Neural crest cell (in vitro differentiated cells): Measurements from ENCODE around the gene NHSL2. TPM values are rescaled to one million over a fixed set of nuclear protein-coding genes. Genes with fewer than 3 reads are reported as not detected.

Experiments
- DNase-seq: peaks from one replicate; pipeline ENCODE4 v3.0.0; 2021; ENCODE audit warnings: low read depth, mixed read lengths, low spot score
- H3K27ac Mint-ChIP-seq: one replicate; pipeline ENCODE4 v1.8.0; 2021; ENCODE audit warnings: mild to moderate bottlenecking, mixed read lengths; ENCODE audit not compliant: unreplicated experiment
- H3K27me3 Mint-ChIP-seq: 2 replicates; pipeline ENCODE4 v1.8.0; 2021; ENCODE audit warnings: low read depth, mild to moderate bottlenecking, mixed read lengths
- H3K36me3 Mint-ChIP-seq: 2 replicates; pipeline ENCODE4 v1.8.0; 2021; ENCODE audit warnings: low read depth, mild to moderate bottlenecking, mixed read lengths
- H3K4me1 Mint-ChIP-seq: 2 replicates; pipeline ENCODE4 v1.8.0; 2021; ENCODE audit warnings: mixed read lengths
- H3K4me3 Mint-ChIP-seq: one replicate; pipeline ENCODE4 v1.8.0; 2021; ENCODE audit warnings: mild to moderate bottlenecking, mixed read lengths
- H3K9me3 Mint-ChIP-seq: 2 replicates; pipeline ENCODE4 v1.8.0; 2021; ENCODE audit warnings: mixed read lengths
- total RNA-seq: library from RNA; stranded (reverse); gene quantifications from 2 replicates; pipeline ENCODE4 v1.2.1, GENCODE V29; 2021
- TF ChIP-seq, protein P1 (sequence below): fragments of 200-600 bp; sonication (generic); conservative IDR thresholded peaks from 2 replicates; pipeline ENCODE4 v1.5.0; 2021; ENCODE audit warnings: antibody characterized with exemption, mild to moderate bottlenecking

NHSL2 gene
- total RNA-seq, 1 donor from 2014 or later = 9.9 TPM

DNA sequence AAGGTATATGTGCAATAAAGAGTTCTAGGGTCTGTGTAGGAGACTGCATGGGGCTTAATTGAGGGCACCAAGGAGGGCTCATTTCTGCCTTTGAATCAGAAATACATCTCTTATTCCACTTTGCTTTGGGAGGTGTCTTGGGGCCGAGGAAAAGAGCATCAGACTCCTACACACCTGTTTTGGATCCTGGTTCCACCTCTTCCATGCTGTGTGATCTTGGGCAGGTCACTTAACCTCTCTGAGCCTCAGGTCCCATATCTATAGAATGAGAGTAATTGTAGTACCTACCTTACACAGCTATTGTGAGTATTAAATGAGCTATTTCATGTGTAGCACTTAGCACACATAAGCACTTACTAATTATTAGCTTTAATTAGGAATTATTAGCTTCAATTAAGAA is 120.5 kb downstream of the NHSL2 start:
- Mint-ChIP-seq H3K27ac (no peak overlapping the region), H3K27me3 (no peaks in the 10 kb centered on the region), H3K4me3 (no peak overlapping the region), H3K36me3 (peaks cover 3% of the 10 kb centered on the region), H3K9me3 (no peaks in the 10 kb centered on the region), H3K4me1 (peaks cover 10% of the 10 kb centered on the region)
- TF ChIP-seq, protein P1, sequence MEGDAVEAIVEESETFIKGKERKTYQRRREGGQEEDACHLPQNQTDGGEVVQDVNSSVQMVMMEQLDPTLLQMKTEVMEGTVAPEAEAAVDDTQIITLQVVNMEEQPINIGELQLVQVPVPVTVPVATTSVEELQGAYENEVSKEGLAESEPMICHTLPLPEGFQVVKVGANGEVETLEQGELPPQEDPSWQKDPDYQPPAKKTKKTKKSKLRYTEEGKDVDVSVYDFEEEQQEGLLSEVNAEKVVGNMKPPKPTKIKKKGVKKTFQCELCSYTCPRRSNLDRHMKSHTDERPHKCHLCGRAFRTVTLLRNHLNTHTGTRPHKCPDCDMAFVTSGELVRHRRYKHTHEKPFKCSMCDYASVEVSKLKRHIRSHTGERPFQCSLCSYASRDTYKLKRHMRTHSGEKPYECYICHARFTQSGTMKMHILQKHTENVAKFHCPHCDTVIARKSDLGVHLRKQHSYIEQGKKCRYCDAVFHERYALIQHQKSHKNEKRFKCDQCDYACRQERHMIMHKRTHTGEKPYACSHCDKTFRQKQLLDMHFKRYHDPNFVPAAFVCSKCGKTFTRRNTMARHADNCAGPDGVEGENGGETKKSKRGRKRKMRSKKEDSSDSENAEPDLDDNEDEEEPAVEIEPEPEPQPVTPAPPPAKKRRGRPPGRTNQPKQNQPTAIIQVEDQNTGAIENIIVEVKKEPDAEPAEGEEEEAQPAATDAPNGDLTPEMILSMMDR = no peak
- no peak for DNase-seq

- peaks cover 10% of the 10 kb centered on the region for H3K4me1 Mint-ChIP-seq
- H3K36me3 Mint-ChIP-seq = peaks cover 3% of the 10 kb centered on the region
- H3K27me3 Mint-ChIP-seq = no peaks in the 10 kb centered on the region
- H3K27ac Mint-ChIP-seq = no peak overlapping the region
- H3K9me3 Mint-ChIP-seq = peaks cover 3% of the 10 kb centered on the region
- no peak overlapping the region for H3K4me3 Mint-ChIP-seq
- TF ChIP-seq, protein P1 = no peak
- DNase-seq = no peak
These were observed 121.0 kb downstream of the NHSL2 start for GRCh38 chrX:72031634-72032033.

GRCh38 chrX:72037601-72038000 is 127.0 kb downstream of the NHSL2 start:
- H3K4me1 Mint-ChIP-seq = peaks cover 5% of the 10 kb centered on the region
- TF ChIP-seq, protein P1 = no peak
- no peak for DNase-seq
- H3K9me3 Mint-ChIP-seq = peaks cover 7% of the 10 kb centered on the region
- H3K27ac Mint-ChIP-seq = no peak overlapping the region
- no peaks in the 10 kb centered on the region for H3K27me3 Mint-ChIP-seq
- no peak overlapping the region for H3K4me3 Mint-ChIP-seq
- H3K36me3 Mint-ChIP-seq = peaks cover 3% of the 10 kb centered on the region

DNA sequence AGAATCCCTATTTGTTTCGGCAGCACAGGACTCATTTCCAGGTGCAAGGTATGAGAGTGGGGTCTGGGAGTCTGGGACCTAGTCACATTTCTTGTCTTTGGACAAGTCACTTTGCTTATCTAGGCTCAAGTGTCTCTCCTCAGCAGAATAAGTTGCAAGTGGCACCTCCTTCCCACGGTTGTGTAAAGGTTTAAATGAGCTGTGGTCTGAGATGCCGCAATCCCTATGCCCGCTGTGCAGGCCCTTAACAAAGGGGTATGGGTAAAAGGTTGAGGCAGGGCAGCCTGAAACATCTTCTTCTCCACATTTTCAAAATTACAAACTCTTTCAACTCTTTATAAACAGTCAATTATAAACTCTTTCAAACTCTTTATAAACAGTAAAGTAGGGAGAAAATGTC is 127.4 kb downstream of the NHSL2 start:
- Mint-ChIP-seq H3K27ac (no peak overlapping the region), H3K4me1 (peaks cover 5% of the 10 kb centered on the region), H3K4me3 (no peak overlapping the region), H3K9me3 (peaks cover 7% of the 10 kb centered on the region), H3K27me3 (no peaks in the 10 kb centered on the region), H3K36me3 (peaks cover 3% of the 10 kb centered on the region)
- TF ChIP-seq, protein P1 = no peak
- DNase-seq = no peak

DNA sequence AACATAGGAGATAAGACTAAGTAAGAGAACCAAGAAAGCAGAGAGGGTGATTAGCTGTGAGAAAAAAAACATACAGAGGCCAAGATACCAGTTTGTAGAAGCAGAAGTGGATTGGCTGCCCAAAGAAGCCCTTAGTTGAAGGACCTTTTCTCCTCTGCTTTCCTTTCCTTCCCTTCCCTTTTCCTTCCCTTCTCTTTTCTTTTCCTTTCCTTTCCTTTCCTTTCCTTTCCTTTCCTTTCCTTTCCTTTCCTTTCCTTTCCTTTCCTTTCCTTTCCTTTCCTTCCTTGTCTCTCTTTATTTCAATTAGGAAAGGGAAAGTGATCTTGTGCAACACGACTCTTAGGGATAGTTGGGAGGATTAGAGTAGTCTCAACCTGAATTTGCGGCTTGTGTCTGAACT is 128.2 kb downstream of the NHSL2 start:
- peaks cover 5% of the 10 kb centered on the region for H3K4me1 Mint-ChIP-seq
- no peak overlapping the region for H3K27ac Mint-ChIP-seq
- TF ChIP-seq, protein P1 = no peak
- H3K27me3 Mint-ChIP-seq = no peaks in the 10 kb centered on the region
- no peak for DNase-seq
- peaks cover 7% of the 10 kb centered on the region for H3K9me3 Mint-ChIP-seq
- peaks cover 3% of the 10 kb centered on the region for H3K36me3 Mint-ChIP-seq
- H3K4me3 Mint-ChIP-seq = no peak overlapping the region

- TF ChIP-seq, protein P1 = no peak
- Mint-ChIP-seq H3K9me3 (peaks cover 7% of the 10 kb centered on the region), H3K27me3 (no peaks in the 10 kb centered on the region), H3K4me3 (no peak overlapping the region), H3K27ac (no peak overlapping the region), H3K36me3 (peaks cover 3% of the 10 kb centered on the region), H3K4me1 (peaks cover 5% of the 10 kb centered on the region)
- no peak for DNase-seq
These were observed 129.9 kb downstream of the NHSL2 start for GRCh38 chrX:72040506-72040905.
